HG03342 (cell line): ENCODE data around the gene HES2.
"Not testable (repeated sequence)": the region's sequence is repeated elsewhere in the genome, so short reads cannot be mapped to it uniquely, and the experiment has no call there.

Source experiments
- ATAC-seq: cut with Tn5 transposase; IDR thresholded peaks from one replicate; pipeline ENCODE4 v1.9.1; 2021; ENCODE audit warnings: mild to moderate bottlenecking, moderate library complexity; ENCODE audit not compliant: unreplicated experiment

The HES2 gene

GRCh38 chr1:6419804-6420453 lies at the start of gene HES2:
Gene HES2, minus strand, starts transcription at chr1:6419919. Its CDS starts 99 bp downstream, at chr1:6419820.
- no peak for ATAC-seq

DNA sequence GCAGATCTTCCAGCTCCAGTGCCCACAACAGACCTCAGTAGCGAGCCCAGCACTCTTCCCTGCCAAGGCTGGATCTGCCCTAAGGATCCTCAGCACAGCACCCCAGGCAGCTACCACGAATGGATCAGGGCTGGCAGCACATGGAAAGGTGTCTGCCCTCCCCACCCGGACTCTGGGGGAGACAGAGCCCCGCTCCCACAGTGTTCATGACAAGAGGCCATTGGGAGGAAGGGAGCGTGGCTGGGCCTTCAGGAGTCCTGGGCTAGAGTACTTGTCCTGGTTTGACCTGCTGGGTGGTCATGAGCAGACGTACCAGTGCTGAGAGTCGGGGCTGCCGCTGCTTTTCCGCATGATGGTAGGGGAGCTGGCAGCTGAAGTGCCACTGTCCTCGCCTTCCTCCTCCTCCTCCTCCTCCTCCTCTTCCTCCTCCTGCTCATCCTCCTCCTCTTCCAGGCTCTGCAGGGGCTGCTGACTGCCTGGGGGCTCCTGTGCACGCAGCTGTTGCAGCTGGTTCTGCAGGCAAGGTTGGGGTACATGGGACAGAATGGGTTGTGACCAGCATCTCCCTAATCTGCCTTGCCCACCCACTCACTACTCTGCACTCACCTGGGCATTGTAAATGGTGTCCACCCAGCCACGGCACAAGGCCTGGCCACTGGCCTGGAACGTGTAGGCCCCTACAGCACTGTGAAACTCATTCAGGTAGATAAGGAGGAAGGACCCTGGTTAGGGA lies 49.2 kb upstream of the HES2 start:
- ATAC-seq = no peak

DNA sequence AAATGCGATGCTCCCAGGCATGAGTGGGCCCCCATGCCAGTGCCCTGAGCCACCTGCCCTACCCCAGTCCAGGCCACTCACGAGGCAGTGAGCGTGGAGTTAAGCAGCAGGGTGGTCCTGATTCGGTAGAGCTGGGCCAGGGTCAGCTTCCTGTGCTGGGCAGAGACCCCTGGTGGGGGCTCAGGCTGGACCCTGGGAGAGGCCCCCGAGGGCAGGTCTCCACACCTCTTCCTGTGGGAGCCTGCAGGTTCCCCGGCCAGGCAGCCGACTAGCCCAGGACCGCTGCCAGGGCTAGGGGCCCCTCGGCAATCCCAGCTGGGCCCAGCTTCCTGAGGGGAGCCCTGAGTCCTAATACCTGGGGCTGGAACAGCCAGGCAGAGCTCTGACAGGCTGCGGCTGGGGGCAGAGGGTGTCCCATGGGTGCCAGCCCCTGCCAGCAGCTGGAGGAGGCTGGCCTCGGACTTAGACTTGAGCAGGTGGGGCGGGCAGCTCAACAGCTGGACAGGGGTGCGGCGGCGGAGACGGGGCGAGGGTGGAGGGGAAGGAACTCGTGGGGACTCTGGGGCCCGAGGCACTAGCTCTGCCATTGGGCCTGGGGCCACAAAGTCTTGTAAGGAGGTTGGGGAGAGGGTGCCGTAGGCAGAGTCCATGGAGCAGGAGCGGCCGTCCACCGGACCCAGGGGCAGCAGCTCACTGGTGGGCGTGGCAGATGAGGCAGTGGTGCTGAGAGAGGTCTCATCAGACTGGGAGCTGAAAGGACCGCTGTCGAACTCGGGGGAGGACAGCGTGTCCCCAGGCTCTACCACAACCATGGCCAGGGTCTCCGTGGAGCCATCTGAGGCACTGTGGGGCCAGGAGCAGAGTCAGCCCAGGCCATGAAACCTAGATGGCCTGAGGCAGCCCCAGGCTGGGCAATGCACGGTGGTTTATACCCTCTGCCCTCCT lies 48.3 kb upstream of the HES2 start:
- ATAC-seq = no peak

GRCh38 chr1:6467224-6467623 lies 47.5 kb upstream of the HES2 start:
- no peak for ATAC-seq

DNA sequence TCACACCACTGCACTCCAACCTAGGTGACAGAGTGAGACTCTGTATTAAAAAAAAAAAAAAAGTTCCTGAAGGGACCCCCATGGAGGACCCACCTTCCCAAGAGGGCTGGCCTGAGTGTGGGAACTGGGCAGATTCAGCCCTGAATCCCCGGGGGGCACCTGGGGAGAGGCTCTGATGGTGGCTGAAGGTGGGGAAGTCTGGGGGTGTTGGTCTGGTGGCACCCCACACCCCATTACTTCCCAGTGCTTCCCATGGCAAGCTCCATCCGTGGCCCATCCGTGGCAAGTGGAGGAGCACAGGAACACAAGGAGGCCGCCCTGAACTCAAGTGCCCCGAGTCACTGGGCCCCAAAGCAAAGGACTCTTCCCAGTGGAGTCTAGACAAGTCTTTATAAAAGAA lies 47.0 kb upstream of the HES2 start:
- no peak for ATAC-seq

DNA sequence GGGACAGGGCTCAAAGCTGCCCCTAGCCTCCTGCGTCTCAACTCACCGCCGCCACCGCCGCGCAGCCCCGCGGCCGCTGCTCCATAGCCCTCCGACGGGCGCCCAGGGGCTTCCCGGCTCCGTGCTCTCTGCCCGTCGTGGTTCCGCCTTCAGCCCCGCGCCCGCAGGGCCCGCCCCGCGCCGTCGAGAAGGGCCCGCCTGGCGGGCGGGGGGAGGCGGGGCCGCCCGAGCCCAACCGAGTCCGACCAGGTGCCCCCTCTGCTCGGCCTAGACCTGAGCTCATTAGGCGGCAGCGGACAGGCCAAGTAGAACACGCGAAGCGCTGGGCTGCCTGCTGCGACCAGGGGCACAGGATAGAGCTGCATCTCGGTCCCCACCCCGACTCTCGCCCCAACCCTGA lies 46.3 kb upstream of the HES2 start, which contains the start of gene TNFRSF25:
TSS of gene TNFRSF25 (minus strand) at position 151 of the 400 bp plus-strand sequence. CDS start at position 85, 66 bp downstream.
- no peak for ATAC-seq

GRCh38 chr1:6465461-6466005 lies 45.8 kb upstream of the HES2 start:
- no peak for ATAC-seq

- ATAC-seq = no peak
Measured at GRCh38 chr1:6464915-6465314, 45.2 kb upstream of the HES2 start.

DNA sequence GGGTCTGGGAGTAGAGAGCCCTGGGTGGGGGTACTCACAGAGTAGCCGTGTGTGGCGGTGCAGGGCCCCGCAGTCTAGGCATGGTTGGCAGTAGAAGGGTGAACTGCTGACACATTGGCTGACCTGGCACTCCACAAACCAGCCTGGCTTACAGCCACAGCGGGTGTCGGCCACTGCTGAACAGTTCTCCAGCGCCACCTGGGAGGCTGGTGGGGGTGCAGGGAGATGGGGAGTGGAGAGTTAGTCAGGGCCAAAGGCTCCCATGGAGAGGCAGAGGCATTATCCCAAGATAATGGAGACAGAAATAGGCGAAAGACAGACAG lies 44.8 kb upstream of the HES2 start:
- ATAC-seq = no peak

DNA sequence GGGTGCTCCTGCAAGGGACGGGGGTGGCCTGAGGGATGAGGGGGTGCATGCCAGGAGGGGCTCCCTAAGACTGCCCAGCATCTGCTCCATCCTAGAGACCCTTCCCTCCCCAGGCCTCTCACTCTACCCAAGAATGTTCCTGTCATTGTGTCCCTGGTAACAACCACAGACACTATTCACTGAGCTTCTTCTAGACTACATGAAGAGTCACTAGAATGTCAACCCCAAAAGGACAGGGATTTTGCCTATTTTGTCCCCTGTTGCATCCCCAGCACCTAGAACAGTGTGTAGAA lies 43.3 kb upstream of the HES2 start:
- no peak for ATAC-seq

DNA sequence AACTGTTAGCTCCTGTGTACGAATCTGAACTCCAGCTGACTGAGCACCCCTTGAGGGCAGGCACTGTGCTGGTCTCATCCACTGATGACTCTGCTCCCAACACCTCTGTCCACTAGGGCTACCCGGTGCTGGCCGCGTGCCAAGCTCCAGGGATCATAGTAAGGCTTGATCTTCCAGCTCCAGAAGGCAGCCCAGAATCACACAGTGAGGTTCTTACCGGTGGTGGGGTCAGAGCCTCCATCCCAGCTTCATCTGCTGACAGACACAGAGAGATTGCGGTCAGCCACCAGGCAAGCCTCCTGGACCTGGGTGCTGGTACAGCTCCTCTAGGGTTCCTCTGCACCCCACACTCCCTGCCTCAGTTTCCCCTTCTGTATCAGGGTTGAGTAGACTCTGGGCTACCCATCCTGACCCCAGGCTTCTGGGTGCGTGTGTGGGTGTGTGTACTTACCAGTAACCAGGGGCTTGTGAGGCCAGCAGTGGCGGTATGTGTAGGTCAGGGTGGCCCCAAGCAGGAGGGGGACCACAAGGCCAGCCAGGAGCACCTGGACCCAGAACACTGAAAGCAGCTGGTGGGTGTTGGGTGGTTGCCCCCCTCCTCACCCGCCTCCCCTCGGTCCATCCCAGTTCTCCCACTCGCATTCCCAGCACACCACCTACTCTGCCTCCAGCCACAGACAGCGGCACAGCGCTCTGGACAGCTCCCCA lies 42.8 kb upstream of the HES2 start:
- ATAC-seq = no peak

DNA sequence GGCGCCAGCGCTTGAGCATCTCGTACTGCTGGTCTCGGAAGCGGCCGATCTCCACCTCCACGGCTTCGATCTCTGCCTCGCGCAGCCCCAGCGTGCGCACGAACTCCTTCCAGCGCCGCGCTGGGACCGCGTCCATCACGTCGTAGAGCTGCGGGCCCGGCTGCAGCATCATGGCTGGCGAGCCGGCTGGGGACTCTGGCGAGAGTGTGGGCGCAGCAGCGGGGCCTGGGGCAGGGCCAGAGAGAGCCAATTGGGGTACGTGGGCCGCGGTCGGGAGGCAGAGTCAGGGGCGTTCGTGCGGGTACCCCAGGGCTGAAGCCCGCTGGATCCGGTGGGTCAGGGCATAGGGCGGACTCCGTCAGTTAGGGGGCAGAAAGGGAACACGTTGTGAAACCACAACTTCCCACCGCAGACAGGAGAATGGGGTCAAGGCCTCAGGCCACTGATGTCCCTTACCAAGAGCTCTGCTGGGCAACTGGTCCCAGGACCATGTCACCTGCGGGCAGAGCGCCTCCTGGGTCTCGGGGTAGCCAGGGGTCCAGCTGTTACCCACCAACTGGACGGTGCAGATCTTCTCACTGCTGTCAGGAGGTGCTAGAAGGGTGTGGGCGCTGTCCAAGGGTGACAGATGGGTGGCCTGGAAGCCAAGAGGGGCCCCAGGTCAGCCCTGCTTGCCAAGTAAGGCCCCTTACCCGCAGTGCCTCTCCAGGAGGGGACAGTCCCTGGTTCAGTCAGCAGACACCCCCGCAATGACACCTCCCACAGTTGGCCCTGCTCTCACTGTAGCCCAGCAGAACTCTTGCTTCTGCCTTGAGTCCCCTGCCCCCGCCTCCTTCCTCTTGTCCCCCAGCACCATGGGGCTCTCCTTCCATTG lies 42.1 kb upstream of the HES2 start:
- ATAC-seq = no peak

DNA sequence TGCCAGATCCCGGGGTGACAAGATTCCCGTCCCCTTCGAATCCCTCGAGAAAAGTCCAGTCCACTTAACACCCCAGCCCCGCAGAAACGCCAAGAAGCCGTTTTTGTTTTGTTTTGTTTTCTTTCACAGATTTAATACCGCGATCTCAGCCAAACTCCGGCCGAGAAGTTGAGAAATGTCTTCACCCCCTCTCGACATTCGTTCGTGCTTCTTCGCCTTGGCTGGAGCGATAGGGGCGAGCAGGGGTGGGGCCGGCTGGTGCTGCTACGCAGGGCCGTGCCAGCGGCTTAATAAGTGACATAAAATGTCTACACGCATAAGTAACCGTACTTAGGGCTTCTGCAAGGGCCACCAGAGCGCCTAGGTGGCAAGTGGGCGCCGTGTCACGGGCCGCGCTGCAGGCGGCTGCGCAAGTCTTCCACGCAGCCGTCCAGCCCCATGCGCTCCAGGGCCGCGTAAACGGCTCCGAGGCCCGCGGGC lies 41.4 kb upstream of the HES2 start:
- no peak for ATAC-seq

DNA sequence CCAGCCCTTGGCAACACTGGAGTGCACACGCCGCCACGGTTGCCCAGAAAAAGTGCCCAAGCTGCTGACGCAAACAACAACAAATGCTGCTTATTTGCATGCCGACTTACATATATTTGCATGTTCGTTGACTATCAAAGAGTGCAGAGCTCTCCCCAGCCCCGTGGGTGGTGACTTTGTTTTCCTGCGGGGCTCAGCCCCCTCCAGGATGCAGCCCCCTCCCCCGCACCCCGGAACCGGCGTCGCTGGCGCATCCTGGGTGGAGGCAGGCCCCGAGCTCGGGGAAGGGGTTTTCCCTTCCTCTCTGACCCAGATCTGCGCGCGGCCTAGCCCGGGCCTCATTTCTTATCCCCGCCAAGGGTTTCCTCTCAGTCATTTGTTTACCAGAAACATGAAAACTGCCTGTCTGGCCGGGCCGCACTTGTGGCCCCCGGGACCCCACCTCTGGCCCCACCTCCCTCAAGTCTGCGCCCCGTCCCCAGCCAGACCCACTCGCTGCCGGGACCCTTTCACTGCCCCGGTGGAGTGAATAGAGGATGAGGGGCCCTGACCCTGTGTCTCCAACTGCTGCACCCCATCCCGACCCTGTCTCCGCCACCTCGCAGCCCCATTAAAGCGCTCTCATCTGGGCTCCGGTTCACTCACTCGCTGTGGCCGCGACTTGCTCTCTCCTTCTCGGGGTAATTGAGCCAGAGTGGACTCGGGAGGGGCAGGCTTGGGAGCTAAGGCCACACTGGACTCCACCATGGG lies 40.8 kb upstream of the HES2 start:
- ATAC-seq = no peak

DNA sequence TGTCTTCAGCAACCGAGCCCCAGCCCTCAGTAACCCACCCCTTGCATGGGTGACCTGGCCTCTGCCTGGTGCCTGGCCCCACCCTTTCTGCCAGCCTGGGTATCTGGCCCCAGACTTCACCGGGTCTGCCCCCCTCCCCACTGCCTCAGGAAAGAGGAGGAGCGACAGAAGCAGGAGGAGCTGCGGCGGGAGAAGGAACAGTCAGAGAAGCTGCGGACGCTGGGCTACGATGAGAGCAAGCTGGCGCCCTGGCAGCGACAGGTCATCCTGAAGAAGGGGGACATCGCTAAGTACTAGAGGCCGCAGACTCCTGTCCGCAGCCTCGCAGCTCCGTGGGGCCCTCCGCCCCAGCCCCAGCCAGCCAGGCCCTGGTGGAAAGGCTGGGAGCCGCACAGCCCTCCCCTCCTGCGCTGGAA lies 40.1 kb upstream of the HES2 start:
- ATAC-seq = no peak

DNA sequence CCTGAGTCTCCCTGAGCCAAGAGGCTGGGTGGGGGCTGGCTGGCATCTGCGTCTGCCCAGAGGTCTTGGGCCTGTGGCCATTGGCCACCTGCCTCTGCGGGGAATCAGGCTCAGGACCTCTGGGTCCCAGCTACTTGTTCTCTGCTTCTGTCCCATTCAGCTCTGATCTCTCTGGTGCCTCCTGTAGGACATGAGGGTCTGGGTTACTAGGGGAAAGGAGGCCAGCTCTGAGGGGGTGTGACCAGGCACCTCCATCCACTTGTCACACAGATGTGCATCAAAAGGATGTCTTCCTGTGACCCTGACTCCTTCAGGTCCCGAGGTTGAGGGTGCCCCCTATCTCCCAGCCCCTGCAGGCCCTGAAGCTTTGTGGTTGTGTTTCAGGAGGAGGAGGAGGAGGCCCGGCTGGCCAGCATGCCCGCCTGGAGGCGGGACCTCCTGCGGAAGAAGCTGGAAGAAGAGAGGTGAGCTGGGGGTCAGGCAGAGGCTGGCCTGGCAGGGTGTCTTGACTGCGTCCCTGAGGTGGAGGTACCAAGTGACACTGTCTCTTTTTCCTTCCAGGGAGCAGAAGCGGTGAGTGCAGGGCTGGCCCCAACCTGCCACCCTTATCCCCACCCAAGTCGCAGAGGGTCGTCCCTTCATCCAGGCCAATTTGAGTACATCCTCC lies 37.2 kb upstream of the HES2 start:
- ATAC-seq = no peak

DNA sequence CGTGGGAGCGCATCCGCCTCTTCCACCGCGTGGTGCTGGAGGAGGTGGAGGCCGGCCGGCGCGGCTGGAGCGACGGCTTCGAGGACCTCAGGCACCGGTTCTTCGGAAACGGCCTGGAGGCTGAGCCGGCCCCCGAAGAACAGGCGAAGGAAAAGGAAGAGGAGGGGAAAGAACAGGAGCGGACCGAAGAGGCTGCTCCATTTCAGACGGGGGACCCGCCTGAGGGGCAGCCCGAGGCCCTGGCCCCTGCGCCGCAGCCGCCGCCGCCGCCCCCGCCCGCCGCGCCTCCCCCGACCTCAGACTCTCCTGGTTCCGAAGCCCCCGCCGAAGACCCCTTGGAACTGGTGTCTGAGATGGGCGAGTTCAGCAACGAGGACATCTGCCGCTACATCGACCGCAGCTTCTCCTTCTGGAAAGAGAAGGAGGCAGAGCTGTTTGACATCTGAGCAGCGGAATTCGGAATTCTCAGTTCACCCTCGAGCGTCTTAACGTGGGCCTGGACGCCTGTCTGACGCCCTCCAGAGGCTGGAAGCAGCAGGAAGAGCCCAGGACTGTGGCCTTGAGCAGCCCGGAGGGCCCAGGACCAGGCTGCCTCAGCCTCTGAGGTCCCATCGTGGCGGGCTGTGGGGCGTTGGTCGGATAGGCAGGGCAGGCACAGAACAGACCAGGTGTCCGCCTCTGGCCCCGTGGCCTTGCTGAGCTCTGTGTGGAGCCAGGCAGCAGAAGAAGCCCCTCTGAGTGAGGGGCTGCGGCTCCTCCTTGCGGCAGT lies 36.2 kb upstream of the HES2 start:
- ATAC-seq = not testable (repeated sequence)
